Upper lobe of left lung (tissue), 6 donors: Measurements from ENCODE around the gene OTUD5. TPM values are rescaled to one million over a fixed set of nuclear protein-coding genes. Genes with fewer than 3 reads are reported as not detected.

Experiments
- ATAC-seq, 2 donors: fragments of 200-7000 bp; cut with Tn5 transposase; one replicate each; pipeline ENCODE4 v1.9.1; 2022; ENCODE audit warnings: mild to moderate bottlenecking in 2 of 2, moderate library complexity in 2 of 2; ENCODE audit not compliant: low FRiP score in 2 of 2
- DNase-seq, 2 donors: peaks; one replicate each; pipeline ENCODE4 v3.0.0-alpha.2; 2019 to 2020
- H3K27ac ChIP-seq, 4 donors: fragments of 200-600 bp; sonication (generic); one replicate each; pipeline ENCODE4 v1.5.1; 2016 to 2019
- H3K27me3 ChIP-seq, 4 donors: fragments of 200-600 bp; sonication (generic); one replicate each; pipeline ENCODE4 v1.5.1; 2017 to 2019
- H3K36me3 ChIP-seq, 4 donors: fragments of 200-600 bp; sonication (generic); one replicate each; pipeline ENCODE4 v1.5.1; 2016 to 2019
- H3K4me1 ChIP-seq, 4 donors: fragments of 200-600 bp; sonication (generic); one replicate each; pipeline ENCODE4 v1.5.1; 2018 to 2019
- H3K4me3 ChIP-seq, 4 donors: fragments of 200-600 bp; sonication (generic); one replicate each; pipeline ENCODE4 v1.5.1; 2017 to 2019; ENCODE audit warnings: mild to moderate bottlenecking in 2 of 4, moderate library complexity in 1 of 4
- H3K9me3 ChIP-seq, 4 donors: fragments of 200-600 bp; sonication (generic); one replicate each; pipeline ENCODE4 v1.5.1; 2018 to 2019
- EP300 ChIP-seq, 4 donors: sonication (generic); formaldehyde crosslinking; IDR thresholded peaks; one replicate each; pipeline ENCODE4 v1.5.1; 2017; ENCODE audit warnings: antibody characterized with exemption in 4 of 4, control low read depth in 2 of 4
- POLR2A ChIP-seq, 4 donors: fragments of 450-650 bp; IDR thresholded peaks; one replicate each; pipeline ENCODE4 v1.5.1; 2016 to 2017; ENCODE audit warnings: antibody characterized with exemption in 4 of 4, mild to moderate bottlenecking in 2 of 4
- POLR2AphosphoS5 ChIP-seq, 2 donors: sonication (generic); formaldehyde crosslinking; IDR thresholded peaks; one replicate each; pipeline ENCODE4 v1.5.1; 2017; ENCODE audit warnings: antibody characterized with exemption in 2 of 2
- WGBS, 2 donors: methylation state at CpG; one replicate each; pipeline ENCODE4 v1.1.5; 2017 to 2018; 5-methylcytosine and 5-hydroxymethylcytosine counted together
- total RNA-seq, 6 donors: library from RNA; depleted of rRNA in 4 of 6; stranded (reverse); fragments of >200 nt in 4 of 6; gene quantifications; one replicate each; pipeline versions ENCODE4 v1.1.0 to v1.2.1, GENCODE V29; 2016 to 2021
- TF ChIP-seq, protein P1 (sequence below), 6 experiments: fragments of 450-650 bp in 4 of 6; fragments of 200-600 bp in 2 of 6; sonication (generic) in 2 of 6; IDR thresholded peaks; one replicate each; pipeline ENCODE4 v1.5.1; 2016 to 2019; ENCODE audit warnings: antibody characterized with exemption in 6 of 6
- donor health status: DM: no; HTN: no; CAD: no; lungs with moderate emphysema.
- donor health status: DM: no; HTN: yes; CAD: no; lungs with severe emphysema.

The OTUD5 gene
- total RNA-seq, 6 donors from 2014 or later: 40.1 to 101 (median 49.6) TPM

DNA sequence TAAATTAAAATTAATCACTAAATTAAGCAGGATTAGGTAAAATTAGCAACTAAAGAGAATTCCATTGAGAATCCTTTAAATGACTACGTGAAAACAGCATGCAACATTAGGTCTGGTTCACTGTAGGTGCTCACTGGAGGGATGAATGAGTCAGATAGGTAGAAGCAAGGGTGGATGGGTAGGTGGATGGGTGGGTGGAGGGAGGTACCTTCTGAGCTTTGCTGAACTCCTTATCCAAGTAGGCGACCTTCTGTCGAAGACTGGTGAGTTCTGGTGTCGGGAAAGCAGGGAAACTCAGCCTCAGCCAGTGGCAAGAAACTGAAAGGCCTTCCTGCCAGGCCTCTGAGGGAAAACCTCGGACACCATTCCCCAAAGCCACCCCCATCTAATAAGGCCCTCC is 41.6 kb upstream of the OTUD5 start:
- peaks cover 0 to 17% (median 2%) of the 10 kb centered on the region in 4 donors for H3K36me3 ChIP-seq
- ATAC-seq (no peak), DNase-seq (no peak)
- 73 to 88% methylated on average over 1 to 5 of the region's 5 CpGs for WGBS, 2 donors
- H3K27me3 ChIP-seq: no peaks in the 10 kb centered on the region
- no peak overlapping the region for H3K27ac ChIP-seq
- TF ChIP-seq POLR2A (IDR thresholded peaks at IDR 0.05): no peak
- TF ChIP-seq EP300 (IDR thresholded peaks at IDR 0.05): no peak
- TF ChIP-seq, protein P1, sequence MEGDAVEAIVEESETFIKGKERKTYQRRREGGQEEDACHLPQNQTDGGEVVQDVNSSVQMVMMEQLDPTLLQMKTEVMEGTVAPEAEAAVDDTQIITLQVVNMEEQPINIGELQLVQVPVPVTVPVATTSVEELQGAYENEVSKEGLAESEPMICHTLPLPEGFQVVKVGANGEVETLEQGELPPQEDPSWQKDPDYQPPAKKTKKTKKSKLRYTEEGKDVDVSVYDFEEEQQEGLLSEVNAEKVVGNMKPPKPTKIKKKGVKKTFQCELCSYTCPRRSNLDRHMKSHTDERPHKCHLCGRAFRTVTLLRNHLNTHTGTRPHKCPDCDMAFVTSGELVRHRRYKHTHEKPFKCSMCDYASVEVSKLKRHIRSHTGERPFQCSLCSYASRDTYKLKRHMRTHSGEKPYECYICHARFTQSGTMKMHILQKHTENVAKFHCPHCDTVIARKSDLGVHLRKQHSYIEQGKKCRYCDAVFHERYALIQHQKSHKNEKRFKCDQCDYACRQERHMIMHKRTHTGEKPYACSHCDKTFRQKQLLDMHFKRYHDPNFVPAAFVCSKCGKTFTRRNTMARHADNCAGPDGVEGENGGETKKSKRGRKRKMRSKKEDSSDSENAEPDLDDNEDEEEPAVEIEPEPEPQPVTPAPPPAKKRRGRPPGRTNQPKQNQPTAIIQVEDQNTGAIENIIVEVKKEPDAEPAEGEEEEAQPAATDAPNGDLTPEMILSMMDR (IDR thresholded peaks at IDR 0.05): no peak
- no peak for TF ChIP-seq POLR2AphosphoS5 (IDR thresholded peaks at IDR 0.05)
- H3K4me3 ChIP-seq: no peak overlapping the region
- H3K4me1 ChIP-seq: peaks cover 0 to 9% (median 4%) of the 10 kb centered on the region in 4 donors
- peaks cover 0 to 4% (median 0%) of the 10 kb centered on the region in 4 donors for H3K9me3 ChIP-seq

DNA sequence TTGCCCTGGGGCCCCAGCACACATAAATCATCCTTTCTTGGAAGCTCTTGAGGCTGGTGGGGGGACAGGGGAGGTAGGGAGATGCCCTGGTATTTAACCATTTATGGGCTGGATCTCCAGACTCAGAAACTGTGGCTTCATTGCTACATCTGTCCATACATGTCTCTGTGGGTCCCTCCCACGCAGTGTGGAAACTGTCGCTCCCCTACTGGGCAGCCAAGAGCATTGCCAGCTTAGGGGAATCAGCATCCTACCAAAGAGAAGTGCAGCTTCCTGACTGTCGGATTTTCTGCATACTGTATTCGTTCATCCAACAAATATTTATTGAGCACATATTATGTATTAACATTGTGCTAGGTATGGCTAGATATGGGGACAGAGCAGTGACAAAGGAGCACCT is 41.0 kb upstream of the OTUD5 start:
- H3K4me3 ChIP-seq: no peak overlapping the region
- no peak overlapping the region for H3K27ac ChIP-seq
- TF ChIP-seq, protein P1 (IDR thresholded peaks at IDR 0.05): no peak
- TF ChIP-seq EP300 (IDR thresholded peaks at IDR 0.05) (no peak), POLR2A (IDR thresholded peaks at IDR 0.05) (no peak), POLR2AphosphoS5 (IDR thresholded peaks at IDR 0.05) (no peak)
- ATAC-seq (no peak), DNase-seq (no peak)
- H3K36me3 ChIP-seq: peaks cover 0 to 23% (median 2%) of the 10 kb centered on the region in 4 donors
- peaks cover 0 to 4% (median 0%) of the 10 kb centered on the region in 4 donors for H3K9me3 ChIP-seq
- H3K4me1 ChIP-seq: peaks cover 0 to 9% (median 4%) of the 10 kb centered on the region in 4 donors
- 82% methylated on average over 4 of the region's 4 CpGs; no CpG with 5 or more reads in 1 of the 2 donors for WGBS, 2 donors
- no peaks in the 10 kb centered on the region for H3K27me3 ChIP-seq

DNA sequence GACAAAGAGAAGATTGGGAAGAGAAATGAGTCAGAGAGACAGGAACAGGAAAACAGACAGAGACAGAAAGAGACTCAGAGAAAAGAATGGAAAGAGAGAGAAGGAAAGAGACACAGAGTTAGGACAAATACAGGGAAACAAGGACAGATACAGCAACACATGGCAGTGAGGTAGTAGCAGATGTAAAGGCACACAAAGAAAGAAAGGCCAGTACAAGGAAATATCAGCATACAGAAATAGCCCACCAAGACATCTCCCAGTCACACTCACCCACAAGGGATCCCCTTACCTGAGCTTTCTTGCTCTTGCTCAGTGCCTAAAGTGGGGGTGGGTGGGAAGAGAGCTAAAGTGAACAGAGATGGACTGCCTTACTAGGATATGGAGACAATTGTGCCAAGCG is 40.5 kb upstream of the OTUD5 start:
- ATAC-seq (no peak), DNase-seq (no peak)
- Histone ChIP-seq H3K36me3 (peaks cover 0 to 28% (median 2%) of the 10 kb centered on the region in 4 donors), H3K27ac (no peak overlapping the region), H3K27me3 (no peaks in the 10 kb centered on the region), H3K9me3 (peaks cover 0 to 4% (median 0%) of the 10 kb centered on the region in 4 donors), H3K4me1 (peaks cover 0 to 9% (median 4%) of the 10 kb centered on the region in 4 donors), H3K4me3 (no peak overlapping the region)
- TF ChIP-seq, protein P1 (IDR thresholded peaks at IDR 0.05): no peak
- no peak for TF ChIP-seq EP300 (IDR thresholded peaks at IDR 0.05)
- no peak for TF ChIP-seq POLR2AphosphoS5 (IDR thresholded peaks at IDR 0.05)
- no peak for TF ChIP-seq POLR2A (IDR thresholded peaks at IDR 0.05)
- 71 to 100% methylated on average over 1 of the region's 1 CpG for WGBS, 2 donors

DNA sequence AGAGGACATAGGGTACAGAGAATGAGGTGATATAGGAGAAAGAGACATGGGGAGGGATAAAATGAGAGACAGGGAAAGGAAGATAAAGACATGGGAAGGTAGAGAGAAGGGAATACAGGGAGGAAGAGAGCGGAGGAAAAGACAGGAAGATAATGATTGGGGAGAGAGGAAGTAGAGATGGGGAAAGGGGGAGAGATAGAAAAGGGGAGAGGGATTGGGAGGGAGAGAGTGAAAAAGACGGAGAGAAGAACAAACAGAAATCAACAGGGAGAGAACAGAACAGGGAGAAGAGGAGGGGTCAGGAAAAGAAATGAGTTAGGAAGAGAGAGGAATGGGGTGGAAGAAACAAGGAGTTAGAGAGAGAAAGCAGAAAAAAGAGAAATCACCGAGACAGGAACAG is 40.0 kb upstream of the OTUD5 start:
- no peak overlapping the region for H3K4me3 ChIP-seq
- TF ChIP-seq POLR2A (IDR thresholded peaks at IDR 0.05) (no peak), POLR2AphosphoS5 (IDR thresholded peaks at IDR 0.05) (no peak), EP300 (IDR thresholded peaks at IDR 0.05) (no peak)
- TF ChIP-seq, protein P1 (IDR thresholded peaks at IDR 0.05): no peak
- peaks cover 0 to 31% (median 2%) of the 10 kb centered on the region in 4 donors for H3K36me3 ChIP-seq
- no peak for DNase-seq
- peaks cover 0 to 9% (median 4%) of the 10 kb centered on the region in 4 donors for H3K4me1 ChIP-seq
- 87 to 95% methylated on average over 3 of the region's 3 CpGs for WGBS, 2 donors
- H3K27ac ChIP-seq: no peak overlapping the region
- peaks cover 0 to 4% (median 0%) of the 10 kb centered on the region in 4 donors for H3K9me3 ChIP-seq
- no peaks in the 10 kb centered on the region for H3K27me3 ChIP-seq
- no peak for ATAC-seq

DNA sequence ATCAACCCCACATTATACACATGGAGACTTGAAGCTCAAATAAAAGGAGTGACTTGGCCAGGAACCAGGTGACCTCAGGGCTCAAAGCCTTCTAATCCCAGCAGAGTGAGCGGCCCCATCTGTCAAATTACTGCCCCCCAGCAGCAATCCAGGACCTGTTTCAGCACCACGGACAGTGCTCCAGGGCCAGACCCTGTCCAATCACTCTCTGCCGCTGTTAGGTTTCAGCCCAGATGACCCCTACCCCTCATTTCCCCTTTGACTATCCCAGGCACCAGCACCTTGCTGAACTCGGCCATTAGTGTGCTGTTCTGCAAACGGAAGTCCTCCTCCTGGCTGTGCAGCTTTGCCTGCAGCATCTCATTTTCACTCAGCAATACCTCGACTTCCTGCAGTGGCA is 39.6 kb upstream of the OTUD5 start:
- TF ChIP-seq, protein P1 (IDR thresholded peaks at IDR 0.05): no peak
- TF ChIP-seq EP300 (IDR thresholded peaks at IDR 0.05) (no peak), POLR2A (IDR thresholded peaks at IDR 0.05) (no peak), POLR2AphosphoS5 (IDR thresholded peaks at IDR 0.05) (no peak)
- peaks cover 0 to 36% (median 4%) of the 10 kb centered on the region in 4 donors for H3K36me3 ChIP-seq
- H3K27ac ChIP-seq: no peak overlapping the region
- ATAC-seq: no peak
- no peak overlapping the region for H3K4me3 ChIP-seq
- H3K9me3 ChIP-seq: peaks cover 0 to 4% (median 0%) of the 10 kb centered on the region in 4 donors
- WGBS, 2 donors: 54 to 76% methylated on average over 6 of the region's 6 CpGs
- H3K4me1 ChIP-seq: peaks cover 0 to 9% (median 4%) of the 10 kb centered on the region in 4 donors
- no peaks in the 10 kb centered on the region for H3K27me3 ChIP-seq
- DNase-seq: no peak
